Activated CD4-positive, alpha-beta T cell treated with anti-CD3 and anti-CD28 coated beads, Interleukin-2, Interleukin-4, amounts not matched to agents 100 ng/mL and 50 ng/mL, durations not matched to agents 16 hours and 8 hours (primary cell): ENCODE measurements around the gene HPS6.

ENCODE experiments used
- DNase-seq: peaks from one replicate; pipeline ENCODE4 v3.0.0-alpha.2; 2020; ENCODE audit warnings: low spot score

Gene HPS6

GRCh38 chr10:102069071-102069470 is 3.9 kb downstream of the HPS6 start:
- no peak for DNase-seq

- peak; percentile 80 for DNase-seq
Measured at GRCh38 chr10:102072673-102073527, 7.8 kb downstream of the HPS6 start.

- DNase-seq = no peak
Measured at GRCh38 chr10:102083541-102083940, 18.4 kb downstream of the HPS6 start.

- DNase-seq = no peak
Measured at GRCh38 chr10:102085336-102085735, 20.2 kb downstream of the HPS6 start.

GRCh38 chr10:102086196-102086595 is 21.0 kb downstream of the HPS6 start:
- no peak for DNase-seq

- DNase-seq = no peak
Measured at GRCh38 chr10:102090772-102091171, 25.6 kb downstream of the HPS6 start.

- DNase-seq = no peak
Measured at GRCh38 chr10:102096449-102096848, 31.3 kb downstream of the HPS6 start.

GRCh38 chr10:102101152-102101551 is 36.0 kb downstream of the HPS6 start:
- no peak for DNase-seq

- DNase-seq = no peak
Measured at GRCh38 chr10:102102421-102102820, 37.3 kb downstream of the HPS6 start.

GRCh38 chr10:102106998-102107397 is 41.8 kb downstream of the HPS6 start:
- no peak for DNase-seq

GRCh38 chr10:102109166-102110116 is 44.3 kb downstream of the HPS6 start:
- DNase-seq = no peak

GRCh38 chr10:102111276-102111675 is 46.1 kb downstream of the HPS6 start:
- DNase-seq = no peak

GRCh38 chr10:102112210-102112817 is 47.2 kb downstream of the HPS6 start:
- no peak for DNase-seq

- DNase-seq = no peak
Measured at GRCh38 chr10:102113261-102113955, 48.3 kb downstream of the HPS6 start.

- DNase-seq = no peak
Measured at GRCh38 chr10:102113956-102114857, 49.1 kb downstream of the HPS6 start.

- DNase-seq = peak; percentile 88
Measured at GRCh38 chr10:102114861-102115618, 49.9 kb downstream of the HPS6 start.

GRCh38 chr10:102115775-102116174 is 50.6 kb downstream of the HPS6 start:
- DNase-seq = no peak

- DNase-seq = no peak
Measured at GRCh38 chr10:102116656-102117055, 51.5 kb downstream of the HPS6 start.
